Testis (tissue), 2 donors: ENCODE measurements around the gene RAB11FIP3.

Source experiments
- POLR2A ChIP-seq: fragments of 450-650 bp; IDR thresholded peaks from one replicate; pipeline ENCODE4 v1.6.1; 2017; ENCODE audit warnings: antibody characterized with exemption, mild to moderate bottlenecking, moderate library complexity
- TF ChIP-seq, protein P1 (sequence below), 3 experiments: fragments of 450-650 bp in 2 of 3; fragments of 200-600 bp in 1 of 3; sonication (generic) in 1 of 3; IDR thresholded peaks; one replicate each; pipeline ENCODE4 v1.5.1; 2016 to 2019; ENCODE audit warnings: antibody characterized with exemption in 3 of 3, mild to moderate bottlenecking in 2 of 3, moderate library complexity in 1 of 3

DNA sequence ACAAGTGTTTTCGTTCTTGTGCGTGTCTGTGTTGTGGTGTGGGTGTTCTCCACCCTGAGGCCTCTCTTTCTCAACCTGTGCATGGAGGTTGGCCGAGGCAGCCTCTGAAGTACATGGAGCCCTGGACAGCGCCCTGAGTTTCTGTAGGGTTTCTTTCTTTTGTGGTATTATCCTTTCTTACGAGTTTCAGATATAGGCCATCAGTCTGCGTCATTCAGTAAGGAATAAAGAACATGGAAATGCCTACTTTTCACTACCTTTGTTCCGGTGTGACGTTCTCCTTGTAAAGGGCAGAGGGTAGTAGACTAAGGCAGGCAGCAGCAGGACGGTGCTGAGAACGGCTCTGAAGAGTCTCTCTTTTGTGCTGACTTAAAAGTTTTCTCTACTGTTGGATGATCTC, 18.6 kb downstream of the RAB11FIP3 start:
- TF ChIP-seq, protein P1, sequence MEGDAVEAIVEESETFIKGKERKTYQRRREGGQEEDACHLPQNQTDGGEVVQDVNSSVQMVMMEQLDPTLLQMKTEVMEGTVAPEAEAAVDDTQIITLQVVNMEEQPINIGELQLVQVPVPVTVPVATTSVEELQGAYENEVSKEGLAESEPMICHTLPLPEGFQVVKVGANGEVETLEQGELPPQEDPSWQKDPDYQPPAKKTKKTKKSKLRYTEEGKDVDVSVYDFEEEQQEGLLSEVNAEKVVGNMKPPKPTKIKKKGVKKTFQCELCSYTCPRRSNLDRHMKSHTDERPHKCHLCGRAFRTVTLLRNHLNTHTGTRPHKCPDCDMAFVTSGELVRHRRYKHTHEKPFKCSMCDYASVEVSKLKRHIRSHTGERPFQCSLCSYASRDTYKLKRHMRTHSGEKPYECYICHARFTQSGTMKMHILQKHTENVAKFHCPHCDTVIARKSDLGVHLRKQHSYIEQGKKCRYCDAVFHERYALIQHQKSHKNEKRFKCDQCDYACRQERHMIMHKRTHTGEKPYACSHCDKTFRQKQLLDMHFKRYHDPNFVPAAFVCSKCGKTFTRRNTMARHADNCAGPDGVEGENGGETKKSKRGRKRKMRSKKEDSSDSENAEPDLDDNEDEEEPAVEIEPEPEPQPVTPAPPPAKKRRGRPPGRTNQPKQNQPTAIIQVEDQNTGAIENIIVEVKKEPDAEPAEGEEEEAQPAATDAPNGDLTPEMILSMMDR (IDR thresholded peaks at IDR 0.05), result no peak
- no peak for TF ChIP-seq POLR2A
